Activated CD4-positive, alpha-beta memory T cell treated with anti-CD3 and anti-CD28 coated beads, Interleukin-2, amount 10 ng/mL, durations not matched to agents 7 days and 5 days (primary cell): ENCODE data around the gene EDN1. TPM values are rescaled to one million over a fixed set of nuclear protein-coding genes. Genes with fewer than 3 reads are reported as not detected.
"Not testable (repeated sequence)": the region's sequence is repeated elsewhere in the genome, so short reads cannot be mapped to it uniquely, and the experiment has no call there.

Experiments used
- CTCF ChIA-PET: fragments of 350-600 bp; sonication (Branson Sonifier 250); formaldehyde crosslinking; loops from one replicate; lab custom pipeline; 2021; ENCODE audit warnings: antibody characterized with exemption, inconsistent platforms; lab: Charles Lee
- POLR2A ChIA-PET: fragments of 350-600 bp; sonication (Branson Sonifier 250); formaldehyde crosslinking; loops from one replicate; lab custom pipeline; 2021; ENCODE audit warnings: antibody characterized with exemption; lab: Charles Lee
- DNase-seq: peaks from one replicate; pipeline ENCODE4 v3.0.0-alpha.2; 2020
- H3K27ac Mint-ChIP-seq: one replicate; pipeline ENCODE4 v1.8.0; 2021; ENCODE audit warnings: mild to moderate bottlenecking, mixed read lengths
- H3K27me3 Mint-ChIP-seq: one replicate; pipeline ENCODE4 v1.8.0; 2021; ENCODE audit warnings: mixed read lengths
- H3K36me3 Mint-ChIP-seq: one replicate; pipeline ENCODE4 v1.8.0; 2021; ENCODE audit warnings: low read depth, mixed read lengths
- H3K4me1 Mint-ChIP-seq: one replicate; pipeline ENCODE4 v1.8.0; 2021; ENCODE audit warnings: mixed read lengths
- H3K4me3 Mint-ChIP-seq: one replicate; pipeline ENCODE4 v1.8.0; 2021; ENCODE audit warnings: mild to moderate bottlenecking, mixed read lengths
- H3K9me3 Mint-ChIP-seq: one replicate; pipeline ENCODE4 v1.8.0; 2021; ENCODE audit warnings: mixed read lengths
- total RNA-seq, 2 experiments: library from RNA; stranded (reverse); gene quantifications; one replicate each; pipeline ENCODE4 v1.2.3, GENCODE V29; 2021

EDN1 gene
- total RNA-seq, 2 experiments from 2014 or later: 0.10 TPM; not detected in 1

DNA sequence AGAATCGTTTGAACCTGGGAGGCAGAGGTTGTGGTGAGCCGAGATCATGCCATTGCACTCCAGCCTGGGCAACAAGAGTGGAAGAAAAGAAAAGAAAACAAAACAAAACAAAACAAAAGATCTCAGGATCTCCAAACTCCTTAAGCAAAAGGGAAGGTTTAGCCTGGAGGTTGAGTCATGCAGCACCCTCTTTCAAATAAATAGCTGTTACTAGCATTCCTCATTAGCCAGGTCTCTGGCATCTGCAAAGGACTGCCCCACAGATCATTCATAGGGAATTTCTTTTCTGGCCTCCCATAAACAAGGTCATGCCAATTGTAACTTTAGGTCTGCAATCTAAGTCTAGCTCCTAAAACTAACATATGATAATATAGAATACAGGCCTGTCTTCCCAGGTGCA lies 37.2 kb downstream of the EDN1 start:
- Mint-ChIP-seq H3K36me3 (no peaks in the 10 kb centered on the region), H3K4me3 (no peak overlapping the region), H3K27me3 (peaks cover 2% of the 10 kb centered on the region), H3K9me3 (no peaks in the 10 kb centered on the region), H3K4me1 (no peaks in the 10 kb centered on the region), H3K27ac (no peak overlapping the region)
- ChIA-PET CTCF (no interaction called here), POLR2A (no interaction called here)
- no peak for DNase-seq

DNA sequence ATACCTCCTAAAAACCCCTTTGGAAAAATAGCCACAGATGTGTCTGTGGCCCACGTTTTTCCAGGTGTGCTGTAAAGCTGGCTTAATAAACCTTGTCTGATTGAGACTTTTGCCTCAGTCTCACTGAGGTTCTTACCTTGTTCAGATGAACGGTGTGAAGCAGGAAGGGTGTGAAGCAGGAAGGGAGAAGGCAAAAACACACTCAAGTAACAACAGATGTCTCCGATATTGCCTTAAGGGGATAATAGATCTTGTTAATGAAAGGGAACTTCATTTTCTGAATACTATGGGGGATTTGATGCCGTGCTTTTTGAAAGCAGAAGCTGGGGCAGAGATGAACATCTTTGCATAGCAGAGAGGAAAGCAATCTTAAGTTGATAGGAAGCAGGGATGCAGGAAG lies 37.8 kb downstream of the EDN1 start:
- Mint-ChIP-seq H3K27ac (no peak overlapping the region), H3K4me1 (no peaks in the 10 kb centered on the region), H3K27me3 (peaks cover 2% of the 10 kb centered on the region), H3K9me3 (no peaks in the 10 kb centered on the region), H3K4me3 (no peak overlapping the region), H3K36me3 (no peaks in the 10 kb centered on the region)
- DNase-seq: no peak
- CTCF ChIA-PET: no interaction called here
- POLR2A ChIA-PET: no interaction called here

DNA sequence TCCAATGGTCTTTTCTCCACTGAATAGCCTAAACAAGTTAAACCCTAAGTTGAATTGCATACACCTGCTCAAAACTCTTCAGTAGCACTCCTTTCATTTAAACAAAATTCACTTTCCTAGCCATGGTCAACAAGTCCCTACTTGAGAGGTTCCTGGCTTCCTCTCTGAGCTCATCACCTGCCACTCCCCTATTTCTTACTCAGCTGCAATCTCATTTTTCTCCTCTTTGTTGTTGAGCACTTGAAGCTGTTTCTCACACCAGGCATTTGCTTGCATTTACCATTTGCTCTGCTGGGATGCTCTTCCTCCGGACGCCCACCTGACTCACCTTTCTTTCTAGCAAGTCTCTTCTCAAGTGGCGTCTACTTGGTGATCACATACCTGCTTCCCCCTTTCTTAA lies 38.5 kb downstream of the EDN1 start:
- ChIA-PET CTCF (no interaction called here), POLR2A (no interaction called here)
- Mint-ChIP-seq H3K9me3 (no peaks in the 10 kb centered on the region), H3K27ac (no peak overlapping the region), H3K36me3 (no peaks in the 10 kb centered on the region), H3K27me3 (peaks cover 2% of the 10 kb centered on the region), H3K4me3 (no peak overlapping the region), H3K4me1 (no peaks in the 10 kb centered on the region)
- no peak for DNase-seq

DNA sequence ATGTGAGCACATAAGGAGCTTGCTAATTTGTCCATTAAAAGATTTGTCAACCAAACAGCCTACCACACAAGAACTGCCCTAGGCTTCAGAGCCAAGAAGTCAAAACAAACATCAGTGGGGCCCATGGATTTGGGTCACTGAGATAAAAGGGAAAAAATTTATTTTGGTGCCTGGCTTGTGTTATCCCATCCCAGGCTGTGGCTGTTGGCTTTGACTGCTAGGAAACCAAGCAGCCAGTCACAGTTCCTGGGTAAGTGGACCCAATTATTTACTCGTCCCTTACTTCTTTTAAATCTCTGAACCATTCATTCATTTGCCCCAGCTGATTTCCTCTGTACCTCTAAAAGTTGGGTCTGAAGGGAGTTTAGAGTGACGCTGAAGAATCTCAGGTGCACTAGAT lies 41.3 kb downstream of the EDN1 start:
- no peaks in the 10 kb centered on the region for H3K4me1 Mint-ChIP-seq
- H3K27me3 Mint-ChIP-seq: peaks cover 5% of the 10 kb centered on the region
- ChIA-PET CTCF (no interaction called here), POLR2A (no interaction called here)
- DNase-seq: no peak
- H3K27ac Mint-ChIP-seq: no peak overlapping the region
- no peaks in the 10 kb centered on the region for H3K9me3 Mint-ChIP-seq
- no peak overlapping the region for H3K4me3 Mint-ChIP-seq
- no peaks in the 10 kb centered on the region for H3K36me3 Mint-ChIP-seq

DNA sequence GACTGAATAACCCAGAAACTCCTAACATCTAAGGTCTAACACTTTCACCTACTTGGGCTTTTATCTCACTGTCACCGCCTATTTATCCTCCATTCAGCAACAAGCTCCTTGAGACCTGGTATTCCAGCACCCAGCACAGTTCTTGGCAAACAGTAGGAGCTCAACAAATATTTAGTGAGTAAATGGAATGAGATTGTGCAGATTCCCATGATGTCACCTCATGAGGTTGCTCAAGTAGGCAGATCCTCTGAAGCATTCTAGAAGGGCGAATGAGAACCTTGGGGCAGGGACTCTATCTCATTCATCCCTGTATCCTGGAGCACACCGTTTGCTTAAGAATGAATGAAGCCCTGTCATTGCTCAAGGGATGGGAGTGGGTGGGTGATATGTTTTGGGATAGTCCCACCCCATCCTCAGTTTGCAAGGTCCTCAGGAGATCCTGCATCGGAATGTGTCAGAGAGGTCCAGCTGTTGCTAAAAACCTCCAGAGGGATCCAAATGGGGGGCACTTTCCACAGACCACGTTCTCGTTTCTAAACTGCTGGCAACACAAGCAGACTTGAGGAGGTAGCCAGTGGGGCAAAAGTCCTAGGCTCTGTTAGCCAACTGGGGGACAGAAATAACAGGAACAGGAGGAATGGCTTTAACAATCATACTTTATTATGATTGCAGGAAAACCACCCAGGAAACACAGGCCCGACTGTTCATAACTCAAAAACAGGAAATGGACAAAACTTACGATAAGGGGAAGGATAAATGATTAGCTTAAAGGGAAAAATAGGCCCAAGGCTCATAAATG lies 42.0 kb downstream of the EDN1 start:
- Mint-ChIP-seq H3K27ac (no peak overlapping the region), H3K9me3 (no peaks in the 10 kb centered on the region), H3K27me3 (peaks cover 5% of the 10 kb centered on the region), H3K36me3 (no peaks in the 10 kb centered on the region), H3K4me3 (no peak overlapping the region), H3K4me1 (no peaks in the 10 kb centered on the region)
- ChIA-PET POLR2A (no interaction called here), CTCF (interaction anchor here (0.7 kb wide), 1 partner anchor 45 kb away, joined by 3 read pairs; no protein-coding TSS in a partner anchor)
- DNase-seq: no peak

DNA sequence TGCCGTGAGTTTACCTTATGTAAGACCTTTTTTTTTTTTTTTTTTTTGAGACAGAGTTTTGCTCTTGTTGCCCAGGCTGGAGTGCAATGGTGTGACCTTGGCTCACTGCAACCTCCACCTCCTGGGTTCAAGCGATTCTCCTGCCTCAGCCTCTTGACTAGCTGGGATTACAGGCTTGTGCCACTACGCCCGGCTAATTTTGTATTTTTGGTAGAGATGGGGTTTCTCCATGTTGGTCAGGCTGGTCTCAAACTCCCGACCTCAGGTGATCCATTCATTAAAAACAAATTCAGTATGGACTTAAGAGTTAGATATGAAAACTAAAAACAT lies 42.6 kb downstream of the EDN1 start:
- H3K4me3 Mint-ChIP-seq, DNase-seq, H3K27me3 Mint-ChIP-seq, H3K9me3 Mint-ChIP-seq, H3K27ac Mint-ChIP-seq, CTCF ChIA-PET, POLR2A ChIA-PET, H3K36me3 Mint-ChIP-seq, H3K4me1 Mint-ChIP-seq: not testable (repeated sequence)

DNA sequence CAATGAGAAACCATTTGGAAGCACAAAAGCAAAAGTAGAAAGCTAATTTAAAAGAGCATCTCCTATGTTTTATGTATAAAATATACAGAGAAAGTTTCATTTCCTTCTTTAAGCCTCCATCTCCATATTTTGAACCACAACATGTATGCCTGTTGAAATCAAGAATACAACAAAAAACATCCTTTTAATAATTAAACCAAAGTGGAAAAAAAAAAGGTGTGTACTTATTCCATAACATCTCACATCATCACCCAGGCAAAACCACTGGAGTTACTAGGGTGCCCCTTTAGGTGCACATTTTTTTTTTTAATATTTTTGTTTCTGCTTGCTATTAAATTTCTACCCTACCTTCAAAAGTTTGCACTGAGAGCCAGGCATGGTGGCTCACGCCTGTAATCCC lies 43.0 kb downstream of the EDN1 start:
- no peak for DNase-seq
- ChIA-PET POLR2A (no interaction called here), CTCF (no interaction called here)
- Mint-ChIP-seq H3K27me3 (peaks cover 5% of the 10 kb centered on the region), H3K9me3 (no peaks in the 10 kb centered on the region), H3K27ac (no peak overlapping the region), H3K4me1 (no peaks in the 10 kb centered on the region), H3K4me3 (no peak overlapping the region), H3K36me3 (no peaks in the 10 kb centered on the region)

- H3K4me1 Mint-ChIP-seq: no peaks in the 10 kb centered on the region
- no peak for DNase-seq
- H3K9me3 Mint-ChIP-seq: no peaks in the 10 kb centered on the region
- no peak overlapping the region for H3K4me3 Mint-ChIP-seq
- no peak overlapping the region for H3K27ac Mint-ChIP-seq
- CTCF ChIA-PET: no interaction called here
- H3K27me3 Mint-ChIP-seq: peaks cover 5% of the 10 kb centered on the region
- no peaks in the 10 kb centered on the region for H3K36me3 Mint-ChIP-seq
- POLR2A ChIA-PET: no interaction called here
Observed at GRCh38 chr6:12334526-12335130, 44.5 kb downstream of the EDN1 start.

DNA sequence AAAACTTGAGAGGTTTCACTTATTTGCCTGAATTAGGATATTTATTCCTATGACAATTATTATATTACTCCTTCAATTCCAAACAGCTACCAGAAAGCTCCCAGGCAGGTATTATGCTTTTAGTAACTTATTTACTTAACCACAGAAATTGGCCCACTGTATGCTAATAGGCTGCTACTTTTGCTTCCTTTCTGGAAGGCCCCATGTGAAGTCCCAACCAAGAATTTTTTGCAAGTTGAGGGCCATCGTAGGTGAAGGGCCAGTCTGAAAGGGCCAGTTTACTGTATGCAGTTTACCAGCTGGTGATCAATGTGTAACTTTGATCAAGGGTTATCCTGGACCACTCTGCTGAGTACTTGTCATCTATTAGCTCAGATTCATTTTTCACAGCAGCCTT lies 45.0 kb downstream of the EDN1 start:
- no peak overlapping the region for H3K27ac Mint-ChIP-seq
- H3K4me3 Mint-ChIP-seq: no peak overlapping the region
- ChIA-PET POLR2A (no interaction called here), CTCF (no interaction called here)
- no peaks in the 10 kb centered on the region for H3K9me3 Mint-ChIP-seq
- no peaks in the 10 kb centered on the region for H3K4me1 Mint-ChIP-seq
- H3K36me3 Mint-ChIP-seq: no peaks in the 10 kb centered on the region
- no peak for DNase-seq
- peaks cover 5% of the 10 kb centered on the region for H3K27me3 Mint-ChIP-seq

GRCh38 chr6:12335717-12336116 lies 45.6 kb downstream of the EDN1 start:
- Mint-ChIP-seq H3K27me3 (peaks cover 3% of the 10 kb centered on the region), H3K4me3 (no peak overlapping the region), H3K36me3 (no peaks in the 10 kb centered on the region), H3K9me3 (no peaks in the 10 kb centered on the region), H3K27ac (no peak overlapping the region), H3K4me1 (no peaks in the 10 kb centered on the region)
- ChIA-PET POLR2A (no interaction called here), CTCF (no interaction called here)
- no peak for DNase-seq

DNA sequence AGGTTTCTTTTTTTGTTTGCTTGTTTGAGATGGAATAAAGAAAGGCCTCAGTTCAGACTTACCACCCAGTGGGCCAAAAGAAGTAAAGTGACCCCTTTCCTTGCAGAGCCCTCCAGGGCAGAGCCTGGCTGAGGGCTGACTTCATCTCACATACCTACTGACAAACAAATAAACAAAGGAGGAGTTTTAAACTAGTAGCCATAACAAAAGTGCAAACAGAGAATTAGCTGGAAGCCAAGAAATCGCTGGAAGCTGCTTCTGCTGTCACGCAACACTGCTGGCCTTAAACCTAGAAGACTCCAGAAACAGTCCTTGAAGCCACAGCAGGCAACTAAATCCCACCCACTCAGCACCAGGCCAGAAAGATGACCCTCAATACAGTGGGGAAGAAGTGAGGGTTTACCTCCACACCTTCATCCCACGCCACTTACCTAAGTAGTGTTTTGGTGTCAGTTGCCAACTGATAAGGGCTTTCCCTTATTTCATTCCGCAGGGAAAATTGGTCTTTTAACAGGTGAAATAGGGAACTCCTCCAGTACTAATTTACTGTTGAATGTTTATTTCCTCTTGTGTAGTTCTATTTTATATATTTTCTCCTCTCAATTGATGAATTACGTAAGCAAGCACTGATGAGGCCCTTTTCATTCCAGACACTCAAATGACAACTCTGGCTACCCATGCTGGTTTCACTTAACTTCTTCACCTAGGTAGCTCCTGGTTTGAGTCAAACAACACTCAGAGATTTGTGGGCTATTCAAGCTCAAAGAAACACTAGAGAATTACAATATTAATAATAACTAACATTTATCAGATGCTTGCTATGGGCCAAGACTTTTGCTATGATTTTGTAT lies 46.2 kb downstream of the EDN1 start:
- no peak overlapping the region for H3K4me3 Mint-ChIP-seq
- no peaks in the 10 kb centered on the region for H3K36me3 Mint-ChIP-seq
- no peaks in the 10 kb centered on the region for H3K4me1 Mint-ChIP-seq
- H3K27ac Mint-ChIP-seq: no peak overlapping the region
- no peak for DNase-seq
- ChIA-PET POLR2A (no interaction called here), CTCF (no interaction called here)
- no peaks in the 10 kb centered on the region for H3K9me3 Mint-ChIP-seq
- peaks cover 3% of the 10 kb centered on the region for H3K27me3 Mint-ChIP-seq

GRCh38 chr6:12339022-12339421 lies 48.9 kb downstream of the EDN1 start:
- POLR2A ChIA-PET: no interaction called here
- Mint-ChIP-seq H3K27ac (no peak overlapping the region), H3K36me3 (no peaks in the 10 kb centered on the region)

DNA sequence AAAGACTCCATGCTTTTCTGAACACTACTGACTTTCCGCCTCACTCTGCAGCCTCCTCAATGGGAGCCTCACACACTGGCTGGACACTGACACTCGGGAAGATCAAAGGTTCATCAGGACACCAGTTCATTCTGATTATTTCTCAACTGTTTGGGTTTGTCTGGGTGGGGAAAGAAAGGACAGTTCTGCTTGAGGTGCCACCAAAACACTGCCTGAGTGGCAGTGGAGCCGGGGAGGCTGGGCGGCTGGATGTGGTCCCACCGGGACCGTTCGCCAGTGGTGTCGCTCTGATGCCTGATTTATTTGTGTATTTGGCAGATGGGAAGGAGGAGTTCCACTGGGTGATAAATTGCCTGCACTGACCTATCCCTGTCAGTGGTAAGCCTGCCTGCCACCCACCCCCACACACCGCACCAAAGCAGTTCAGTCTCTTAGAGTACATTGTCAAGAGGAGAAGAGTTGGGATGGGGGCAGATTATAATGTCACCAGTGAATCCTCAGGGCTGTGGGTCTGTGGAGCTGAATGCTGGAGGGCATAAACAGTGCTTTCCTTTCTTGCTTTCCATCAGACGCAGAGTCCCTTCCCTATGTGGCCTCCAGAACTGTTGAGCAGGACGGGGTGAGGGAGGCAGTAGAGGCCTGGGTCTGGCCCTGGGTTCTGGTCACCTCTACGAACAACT lies 49.8 kb downstream of the EDN1 start:
- Mint-ChIP-seq H3K27me3 (no peaks in the 10 kb centered on the region), H3K4me1 (no peaks in the 10 kb centered on the region), H3K9me3 (no peaks in the 10 kb centered on the region), H3K36me3 (no peaks in the 10 kb centered on the region), H3K27ac (no peak overlapping the region), H3K4me3 (no peak overlapping the region)
- ChIA-PET CTCF (no interaction called here), POLR2A (no interaction called here)
- DNase-seq: no peak

More at GRCh38 chr6:12339022-12339421, 48.9 kb downstream of the EDN1 start:
- no peak for DNase-seq
- CTCF ChIA-PET: no interaction called here
- H3K27me3 Mint-ChIP-seq: peaks cover 3% of the 10 kb centered on the region
- no peaks in the 10 kb centered on the region for H3K4me1 Mint-ChIP-seq
- no peak overlapping the region for H3K4me3 Mint-ChIP-seq
- no peaks in the 10 kb centered on the region for H3K9me3 Mint-ChIP-seq
